ENCODE measurements around the gene TMEM151B. TPM values are rescaled to one million over a fixed set of nuclear protein-coding genes. Genes with fewer than 3 reads are reported as not detected.
A peak's percentile ranks its signal among the peaks of the same experiment; 100 is the strongest.

The TMEM151B gene
- total RNA-seq, 2 donors from 2014 or later, result 0.11 to 2.6 TPM

- Histone ChIP-seq H3K27ac (no peak overlapping the region), H3K36me3 (peaks cover 70% of the 10 kb centered on the region), H3K4me3 (no peak overlapping the region)
These were observed 16.7 kb upstream of the TMEM151B start for GRCh38 chr6:44253307-44254101.

GRCh38 chr6:44254191-44255104, 15.8 kb upstream of the TMEM151B start:
- H3K27ac ChIP-seq, result no peak overlapping the region
- H3K36me3 ChIP-seq, result peaks cover 61% of the 10 kb centered on the region
- no peaks in the 10 kb centered on the region for H3K27me3 ChIP-seq
- H3K4me1 ChIP-seq, result peaks cover 0 to 35% of the 10 kb centered on the region in 2 donors
- H3K9me3 ChIP-seq, result no peaks in the 10 kb centered on the region
- no peak for DNase-seq (ENCODE audit: low spot score)
- no peak overlapping the region for H3K4me3 ChIP-seq
- TF ChIP-seq, protein P1, sequence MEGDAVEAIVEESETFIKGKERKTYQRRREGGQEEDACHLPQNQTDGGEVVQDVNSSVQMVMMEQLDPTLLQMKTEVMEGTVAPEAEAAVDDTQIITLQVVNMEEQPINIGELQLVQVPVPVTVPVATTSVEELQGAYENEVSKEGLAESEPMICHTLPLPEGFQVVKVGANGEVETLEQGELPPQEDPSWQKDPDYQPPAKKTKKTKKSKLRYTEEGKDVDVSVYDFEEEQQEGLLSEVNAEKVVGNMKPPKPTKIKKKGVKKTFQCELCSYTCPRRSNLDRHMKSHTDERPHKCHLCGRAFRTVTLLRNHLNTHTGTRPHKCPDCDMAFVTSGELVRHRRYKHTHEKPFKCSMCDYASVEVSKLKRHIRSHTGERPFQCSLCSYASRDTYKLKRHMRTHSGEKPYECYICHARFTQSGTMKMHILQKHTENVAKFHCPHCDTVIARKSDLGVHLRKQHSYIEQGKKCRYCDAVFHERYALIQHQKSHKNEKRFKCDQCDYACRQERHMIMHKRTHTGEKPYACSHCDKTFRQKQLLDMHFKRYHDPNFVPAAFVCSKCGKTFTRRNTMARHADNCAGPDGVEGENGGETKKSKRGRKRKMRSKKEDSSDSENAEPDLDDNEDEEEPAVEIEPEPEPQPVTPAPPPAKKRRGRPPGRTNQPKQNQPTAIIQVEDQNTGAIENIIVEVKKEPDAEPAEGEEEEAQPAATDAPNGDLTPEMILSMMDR (IDR thresholded peaks at IDR 0.05), result no peak

More at GRCh38 chr6:44253307-44254101, 16.7 kb upstream of the TMEM151B start:
- Histone ChIP-seq H3K4me1 (peaks cover 0 to 44% of the 10 kb centered on the region in 2 donors), H3K9me3 (no peaks in the 10 kb centered on the region), H3K27me3 (no peaks in the 10 kb centered on the region)
- no peak for DNase-seq (ENCODE audit: low spot score)
- TF ChIP-seq, protein P1 (IDR thresholded peaks at IDR 0.05), result peak in 1 of 2 donors; percentile 43

GRCh38 chr6:44255105-44255808, 15.0 kb upstream of the TMEM151B start:
- Histone ChIP-seq H3K27ac (no peak overlapping the region), H3K9me3 (no peaks in the 10 kb centered on the region), H3K4me3 (no peak overlapping the region), H3K4me1 (peaks cover 0 to 29% of the 10 kb centered on the region in 2 donors), H3K36me3 (peaks cover 52% of the 10 kb centered on the region), H3K27me3 (no peaks in the 10 kb centered on the region)
- DNase-seq (ENCODE audit: low spot score), result no peak
- TF ChIP-seq, protein P1 (IDR thresholded peaks at IDR 0.05), result no peak

GRCh38 chr6:44255871-44256774, 14.1 kb upstream of the TMEM151B start:
- Histone ChIP-seq H3K36me3 (peaks cover 44% of the 10 kb centered on the region), H3K27me3 (no peaks in the 10 kb centered on the region), H3K9me3 (no peaks in the 10 kb centered on the region), H3K4me3 (peak overlapping the region; percentile 85 to 88), H3K27ac (peak overlapping the region; percentile 93 to 94), H3K4me1 (peaks cover 0 to 21% of the 10 kb centered on the region in 2 donors)
- DNase-seq (ENCODE audit: low spot score), result no peak
- TF ChIP-seq, protein P1 (IDR thresholded peaks at IDR 0.05), result no peak

- Histone ChIP-seq H3K27me3 (no peaks in the 10 kb centered on the region), H3K4me3 (peak overlapping the region; percentile 85 to 88), H3K36me3 (peaks cover 38% of the 10 kb centered on the region), H3K9me3 (no peaks in the 10 kb centered on the region), H3K27ac (peak overlapping the region; percentile 93 to 94), H3K4me1 (peaks cover 0 to 20% of the 10 kb centered on the region in 2 donors)
- no peak for DNase-seq (ENCODE audit: low spot score)
- TF ChIP-seq, protein P1 (IDR thresholded peaks at IDR 0.05), result no peak
These were observed 13.6 kb upstream of the TMEM151B start for GRCh38 chr6:44256775-44257024.

All from right atrium auricular region (tissue), 2 donors.